UCSD-AML1 (cell line): Measurements from ENCODE around the gene PPP1CA.

Source experiments
- DNase-seq: peaks from one replicate; lab custom pipeline; 2025; ENCODE audit not compliant: unreplicated experiment; lab: John Stamatoyannopoulos, UW

The PPP1CA gene

DNA sequence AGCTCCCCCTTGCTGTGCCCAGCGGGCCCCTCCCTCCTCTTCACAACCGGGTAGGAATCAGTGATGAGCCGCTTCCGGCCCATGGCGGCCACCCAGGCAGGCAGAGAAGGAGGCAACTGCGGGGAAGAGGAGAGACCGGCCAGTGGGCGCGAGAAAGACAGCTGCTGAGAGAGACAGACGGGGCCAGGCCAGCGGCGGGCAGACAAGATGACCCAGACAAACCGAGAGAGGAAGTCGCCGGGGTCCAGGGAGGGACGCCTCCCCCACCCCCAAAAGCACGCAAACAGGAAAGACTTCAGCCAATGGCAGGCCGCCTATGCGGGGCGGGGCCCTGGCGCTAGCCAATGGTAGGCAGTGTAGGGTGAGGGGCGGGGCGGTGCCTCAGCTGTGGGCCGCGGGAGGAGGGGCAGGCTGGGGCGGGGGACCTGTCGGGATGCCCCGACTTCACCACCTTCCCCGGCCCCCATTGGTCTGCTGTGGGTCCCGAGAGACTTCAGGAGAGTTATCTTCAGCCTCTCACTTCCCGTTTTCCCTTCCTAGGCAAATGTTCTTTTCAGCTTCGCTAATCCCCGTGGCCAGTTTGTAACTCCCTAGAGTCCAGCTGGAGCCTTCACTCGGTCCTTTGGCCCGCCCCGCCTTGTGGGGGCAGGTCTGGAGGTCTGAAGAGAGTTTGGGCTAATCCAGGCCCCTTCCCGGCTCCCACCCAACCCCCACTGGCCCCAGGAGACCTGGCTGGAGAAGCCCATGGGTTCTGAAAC, 48.2 kb downstream of the PPP1CA start, which contains the start of gene POLD4:
POLD4 (minus strand) TSS at position 230 of the 758 bp plus-strand sequence; CDS start at position 83, 147 bp downstream.
- DNase-seq = peak; percentile 98

DNA sequence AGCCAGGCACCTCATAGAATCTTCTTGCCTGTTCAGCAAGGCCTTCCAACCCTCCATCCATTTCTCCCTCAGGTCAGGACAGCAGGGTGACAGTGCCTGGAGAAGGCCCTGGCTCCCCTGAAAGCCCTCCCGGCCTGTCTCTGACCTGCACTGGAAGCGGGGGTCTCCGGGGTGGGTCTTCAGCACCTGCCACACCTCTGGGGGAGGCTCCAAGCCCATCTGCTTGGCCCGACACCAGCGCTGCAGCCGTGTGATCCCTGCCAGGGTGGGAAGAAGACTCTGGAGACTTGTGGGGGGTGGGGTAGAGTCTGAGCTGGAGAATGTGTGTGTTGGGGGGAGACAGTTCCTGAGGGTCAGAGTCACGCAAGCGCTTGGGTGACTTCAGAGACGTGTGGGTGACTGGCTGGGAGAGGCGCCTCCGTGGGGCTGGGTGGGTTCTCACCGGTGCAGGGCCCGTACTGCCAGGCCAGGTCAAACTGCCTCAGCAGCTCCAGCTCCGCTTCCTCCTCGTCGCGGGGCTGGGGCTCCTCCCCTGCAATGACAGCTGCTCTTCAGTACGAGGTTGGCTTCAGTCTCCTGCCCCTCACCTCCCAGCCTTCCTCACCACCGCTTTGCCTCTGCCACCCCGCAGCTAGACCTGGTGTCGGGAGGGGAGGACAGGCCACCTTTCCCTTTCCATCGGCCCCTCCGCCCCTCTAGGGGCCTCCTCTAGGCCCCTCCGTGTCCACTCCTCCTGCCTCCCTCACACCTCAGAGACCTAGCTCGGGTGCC, 48.9 kb downstream of the PPP1CA start:
- DNase-seq = peak; percentile 73

DNA sequence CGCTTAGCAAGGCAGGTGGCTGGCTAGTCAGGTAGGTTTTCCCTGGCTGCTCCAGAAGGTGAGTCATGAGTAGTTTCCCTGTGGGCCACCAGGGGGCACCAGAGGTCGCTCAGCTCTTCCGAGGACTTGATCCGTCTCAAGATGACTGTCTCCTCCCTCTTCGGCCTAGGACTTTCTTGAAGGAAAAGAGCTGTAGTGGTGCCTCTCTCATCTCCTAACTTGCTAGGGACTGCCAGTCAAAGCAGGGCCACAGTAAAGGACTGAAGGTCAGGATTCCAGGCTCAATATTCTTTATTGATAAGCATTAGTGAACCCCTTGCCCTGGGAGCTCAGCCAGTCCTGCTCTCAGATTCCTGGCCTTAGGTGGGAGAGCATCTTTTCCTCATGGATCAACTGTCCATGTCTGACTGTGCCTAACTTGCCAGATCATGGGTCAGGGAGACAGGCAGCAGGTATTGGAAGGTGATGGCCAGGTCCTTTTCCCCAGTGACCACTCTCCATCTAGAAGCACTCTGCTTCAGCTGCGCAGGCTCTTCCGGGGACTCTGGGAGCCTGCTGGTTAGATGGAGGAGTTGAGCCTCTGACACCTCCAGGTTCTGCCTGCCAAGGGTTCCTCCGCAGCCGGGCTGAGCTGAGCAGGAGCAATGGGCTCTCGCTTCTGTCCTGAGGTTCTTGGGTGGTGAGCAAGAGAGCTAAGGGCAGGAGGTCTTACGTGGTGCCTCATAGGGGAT, 50.2 kb downstream of the PPP1CA start:
- DNase-seq = peak; percentile 68

DNA sequence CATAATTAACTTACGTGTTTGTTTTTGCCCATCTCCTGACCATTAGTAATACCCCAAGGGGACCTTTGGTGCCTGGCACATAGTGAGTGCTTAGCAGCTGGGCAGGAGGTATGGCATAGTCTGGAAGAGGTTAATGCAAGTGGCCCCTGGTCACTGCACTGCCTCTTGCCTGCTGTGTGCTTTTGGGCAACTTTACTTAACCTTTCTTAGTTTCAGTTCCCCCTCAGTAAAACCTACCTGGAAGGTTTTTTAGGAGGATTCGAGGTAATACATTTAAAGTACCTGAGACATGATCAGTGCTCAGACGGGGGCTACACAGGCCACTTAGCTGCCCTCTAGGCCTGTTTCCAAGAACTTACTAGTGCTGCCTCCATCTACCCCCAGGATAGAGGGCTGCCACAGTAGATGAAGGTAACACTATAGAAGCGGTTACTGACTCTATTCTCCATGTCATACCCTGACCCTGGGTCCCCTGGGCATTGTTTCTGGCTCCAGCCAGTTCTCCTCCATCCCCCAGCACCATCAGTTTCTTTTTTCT, 51.7 kb downstream of the PPP1CA start:
- no peak for DNase-seq

DNA sequence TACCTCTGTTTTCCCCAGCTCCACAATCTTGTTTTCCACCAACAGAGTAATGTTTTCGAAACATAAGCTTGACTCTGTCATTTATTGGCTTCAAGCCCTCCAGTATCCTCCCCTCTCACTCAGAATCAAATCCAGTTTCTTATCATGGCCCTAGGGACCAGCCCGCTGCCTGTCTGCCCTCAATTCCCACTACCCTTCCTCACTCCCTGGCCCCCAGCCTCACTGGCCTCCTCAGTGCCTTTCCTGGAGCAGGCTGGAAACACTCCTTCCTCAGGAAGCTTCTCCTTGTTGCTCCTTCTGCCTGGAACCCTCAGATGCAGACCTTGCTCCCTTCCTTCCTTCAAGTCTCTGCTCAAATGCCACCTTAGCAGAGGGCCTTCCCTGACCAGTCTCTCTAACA, 52.2 kb downstream of the PPP1CA start:
- no peak for DNase-seq

DNA sequence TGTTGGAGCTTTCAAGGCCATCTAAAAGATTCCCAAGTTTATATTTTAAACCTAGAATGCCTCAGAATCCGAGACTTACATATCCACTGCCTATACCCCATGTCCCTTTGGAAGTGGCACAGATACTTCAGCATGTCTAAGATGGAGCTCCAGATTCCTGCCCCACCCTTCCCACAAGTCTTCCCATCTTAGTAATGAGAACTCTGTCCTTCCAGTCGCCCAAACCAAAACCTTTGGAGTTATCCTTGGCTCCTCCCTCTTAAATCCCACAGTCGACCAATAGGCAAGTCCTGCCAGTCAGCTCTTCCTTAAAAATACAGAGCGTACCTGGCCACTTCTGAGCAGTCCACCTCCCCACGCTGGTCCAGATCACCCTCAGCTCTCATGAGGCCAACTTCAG, 52.6 kb downstream of the PPP1CA start:
- no peak for DNase-seq
